OCI-LY1 (cell line): Measurements from ENCODE around the gene L3MBTL4.

ENCODE experiments used
- EZH2 ChIP-seq: fragments of 200-600 bp; sonication (generic), shearing (Covaris generic); IDR thresholded peaks from 2 replicates; pipeline ENCODE4 v1.8.0; 2017; ENCODE audit warnings: borderline replicate concordance, mixed run types, mild to moderate bottlenecking, antibody characterized with exemption, low read length, moderate library complexity, mixed read lengths
- TF ChIP-seq, protein P1 (sequence below): fragments of 200-600 bp; sonication (generic), shearing (Covaris generic); IDR thresholded peaks from 2 replicates; pipeline ENCODE4 v1.5.1; 2017; ENCODE audit warnings: mild to moderate bottlenecking, antibody characterized with exemption, low read length, moderate library complexity, mixed read lengths

- TF ChIP-seq, protein P1, sequence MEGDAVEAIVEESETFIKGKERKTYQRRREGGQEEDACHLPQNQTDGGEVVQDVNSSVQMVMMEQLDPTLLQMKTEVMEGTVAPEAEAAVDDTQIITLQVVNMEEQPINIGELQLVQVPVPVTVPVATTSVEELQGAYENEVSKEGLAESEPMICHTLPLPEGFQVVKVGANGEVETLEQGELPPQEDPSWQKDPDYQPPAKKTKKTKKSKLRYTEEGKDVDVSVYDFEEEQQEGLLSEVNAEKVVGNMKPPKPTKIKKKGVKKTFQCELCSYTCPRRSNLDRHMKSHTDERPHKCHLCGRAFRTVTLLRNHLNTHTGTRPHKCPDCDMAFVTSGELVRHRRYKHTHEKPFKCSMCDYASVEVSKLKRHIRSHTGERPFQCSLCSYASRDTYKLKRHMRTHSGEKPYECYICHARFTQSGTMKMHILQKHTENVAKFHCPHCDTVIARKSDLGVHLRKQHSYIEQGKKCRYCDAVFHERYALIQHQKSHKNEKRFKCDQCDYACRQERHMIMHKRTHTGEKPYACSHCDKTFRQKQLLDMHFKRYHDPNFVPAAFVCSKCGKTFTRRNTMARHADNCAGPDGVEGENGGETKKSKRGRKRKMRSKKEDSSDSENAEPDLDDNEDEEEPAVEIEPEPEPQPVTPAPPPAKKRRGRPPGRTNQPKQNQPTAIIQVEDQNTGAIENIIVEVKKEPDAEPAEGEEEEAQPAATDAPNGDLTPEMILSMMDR = no peak
- TF ChIP-seq EZH2 = no peak
These were observed 499.8 kb downstream of the L3MBTL4 start for GRCh38 chr18:5914951-5915350.
